Bronchial epithelial cell (primary cell): Measurements from ENCODE around the gene OTOP3. TPM values are rescaled to one million over a fixed set of nuclear protein-coding genes. Genes with fewer than 3 reads are reported as not detected.

Source experiments
- DNase-seq: peaks from one replicate; pipeline ENCODE4 v3.0.0-alpha.2; 2010; ENCODE audit warnings: low read depth
- FAIRE-seq: peaks from 2 replicates; lab custom pipeline; 2011; peaks lifted over from hg19 to GRCh38; lab: Jason Lieb, UNC
- H3K27me3 ChIP-seq: 2 replicates; pipeline ENCODE4 v1.5.1; 2011; ENCODE audit warnings: low read length; ENCODE audit not compliant: control insufficient read depth, insufficient read depth
- H3K36me3 ChIP-seq: 2 replicates; pipeline ENCODE4 v1.5.1; 2011; ENCODE audit warnings: low read length; ENCODE audit not compliant: control insufficient read depth, insufficient read depth
- H3K4me3 ChIP-seq: 2 replicates; pipeline ENCODE4 v1.5.1; 2011; ENCODE audit warnings: mild to moderate bottlenecking, low read depth, low read length, control low read depth
- total RNA-seq: library from RNA; depleted of rRNA; stranded (reverse); fragments of >200 nt; gene quantifications from 2 replicates; pipeline ENCODE4 v1.2.1, GENCODE V29; 2014
- TF ChIP-seq, protein P1 (sequence below): IDR thresholded peaks from 2 replicates; pipeline ENCODE4 v1.5.1; 2011; ENCODE audit warnings: mild to moderate bottlenecking, moderate library complexity, low read length, control low read depth, inconsistent platforms; ENCODE audit not compliant: insufficient read depth, severe bottlenecking

Gene OTOP3
- total RNA-seq, 1 donor from 2014 or later = under 0.01 TPM

DNA sequence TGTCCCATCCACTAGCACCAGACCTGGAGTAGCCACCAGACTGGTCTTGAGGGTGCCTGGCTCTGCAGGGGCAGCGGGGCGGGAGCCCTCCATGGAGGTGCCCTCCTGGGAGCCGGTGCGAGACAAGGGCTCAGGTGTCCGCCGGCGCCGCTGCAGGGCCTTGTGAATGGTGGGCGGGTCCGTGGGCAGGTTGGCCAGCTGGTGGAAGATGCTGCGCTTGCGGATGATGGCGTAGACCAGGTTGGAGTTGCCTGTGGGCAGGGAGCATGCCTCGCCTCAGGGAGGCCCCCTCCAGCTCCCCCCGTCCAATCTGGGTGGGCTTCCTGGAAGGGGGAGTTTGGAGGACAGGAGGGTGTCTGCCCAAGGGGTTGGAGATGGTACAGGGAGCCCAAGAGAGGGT is 18.4 kb downstream of the OTOP3 start:
- Histone ChIP-seq H3K4me3 (no peak overlapping the region), H3K27me3 (peaks cover 2% of the 10 kb centered on the region), H3K36me3 (no peaks in the 10 kb centered on the region)
- FAIRE-seq = no peak
- TF ChIP-seq, protein P1, sequence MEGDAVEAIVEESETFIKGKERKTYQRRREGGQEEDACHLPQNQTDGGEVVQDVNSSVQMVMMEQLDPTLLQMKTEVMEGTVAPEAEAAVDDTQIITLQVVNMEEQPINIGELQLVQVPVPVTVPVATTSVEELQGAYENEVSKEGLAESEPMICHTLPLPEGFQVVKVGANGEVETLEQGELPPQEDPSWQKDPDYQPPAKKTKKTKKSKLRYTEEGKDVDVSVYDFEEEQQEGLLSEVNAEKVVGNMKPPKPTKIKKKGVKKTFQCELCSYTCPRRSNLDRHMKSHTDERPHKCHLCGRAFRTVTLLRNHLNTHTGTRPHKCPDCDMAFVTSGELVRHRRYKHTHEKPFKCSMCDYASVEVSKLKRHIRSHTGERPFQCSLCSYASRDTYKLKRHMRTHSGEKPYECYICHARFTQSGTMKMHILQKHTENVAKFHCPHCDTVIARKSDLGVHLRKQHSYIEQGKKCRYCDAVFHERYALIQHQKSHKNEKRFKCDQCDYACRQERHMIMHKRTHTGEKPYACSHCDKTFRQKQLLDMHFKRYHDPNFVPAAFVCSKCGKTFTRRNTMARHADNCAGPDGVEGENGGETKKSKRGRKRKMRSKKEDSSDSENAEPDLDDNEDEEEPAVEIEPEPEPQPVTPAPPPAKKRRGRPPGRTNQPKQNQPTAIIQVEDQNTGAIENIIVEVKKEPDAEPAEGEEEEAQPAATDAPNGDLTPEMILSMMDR = no peak
- DNase-seq = no peak

DNA sequence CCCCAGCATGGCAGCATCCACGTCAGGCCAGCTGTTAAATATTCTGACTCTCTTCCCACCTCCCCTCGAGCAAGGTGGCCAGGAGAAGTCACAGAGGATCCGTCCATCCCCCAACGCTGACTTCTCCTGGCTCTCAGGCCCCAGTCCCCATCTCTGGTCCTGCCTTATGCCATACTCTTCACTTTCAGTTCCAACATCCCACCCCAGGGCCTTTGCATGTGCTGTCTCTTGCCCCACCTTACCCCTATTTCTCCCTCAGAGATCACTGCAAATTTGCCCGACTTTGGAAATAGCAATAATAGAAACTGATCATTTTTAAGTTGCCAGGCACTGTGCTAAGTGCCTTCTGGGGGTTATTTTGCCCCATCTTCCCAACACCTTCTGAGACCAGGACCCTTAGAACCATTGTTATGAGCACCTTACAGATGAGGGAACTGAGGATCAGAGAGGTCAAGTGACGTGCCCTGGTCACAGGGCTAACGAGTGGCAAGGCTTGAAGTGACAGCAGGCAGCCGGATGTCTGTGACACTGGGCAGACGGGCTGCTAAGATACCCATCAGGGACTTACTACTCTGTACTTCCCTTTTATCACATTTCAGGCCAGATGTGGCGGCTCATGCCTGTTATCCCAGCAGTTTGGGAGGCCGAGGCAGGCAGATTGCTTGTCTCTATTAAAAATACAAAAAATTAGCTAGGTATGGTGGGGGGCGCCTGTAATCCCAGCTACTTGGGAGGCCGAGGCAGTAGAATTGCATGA is 19.1 kb downstream of the OTOP3 start:
- H3K4me3 ChIP-seq = no peak overlapping the region
- FAIRE-seq (no peak), DNase-seq (no peak)
- H3K27me3 ChIP-seq = peaks cover 2% of the 10 kb centered on the region
- TF ChIP-seq, protein P1 = no peak
- H3K36me3 ChIP-seq = no peaks in the 10 kb centered on the region

DNA sequence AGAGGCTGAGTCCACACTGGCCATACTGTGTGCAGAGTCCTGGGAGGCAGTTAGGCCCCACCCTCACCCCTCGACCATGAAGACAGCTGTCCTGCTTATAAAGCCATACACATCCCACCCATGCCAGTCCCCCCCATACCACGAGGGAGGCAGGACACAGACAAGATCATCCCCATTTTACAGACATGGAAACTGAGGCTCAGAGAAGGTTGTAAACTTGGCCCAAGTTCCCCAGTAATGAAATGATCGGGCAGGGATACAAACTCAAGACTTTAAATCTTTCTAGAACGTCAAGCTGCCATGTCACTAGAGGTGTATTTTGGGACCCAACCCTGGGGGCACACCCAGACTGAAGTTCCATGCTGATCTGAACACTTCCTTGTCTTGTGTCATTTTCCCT is 20.4 kb downstream of the OTOP3 start:
- DNase-seq = no peak
- Histone ChIP-seq H3K4me3 (no peak overlapping the region), H3K27me3 (peaks cover 2% of the 10 kb centered on the region), H3K36me3 (no peaks in the 10 kb centered on the region)
- peak; percentile 62 for FAIRE-seq
- TF ChIP-seq, protein P1 = no peak

DNA sequence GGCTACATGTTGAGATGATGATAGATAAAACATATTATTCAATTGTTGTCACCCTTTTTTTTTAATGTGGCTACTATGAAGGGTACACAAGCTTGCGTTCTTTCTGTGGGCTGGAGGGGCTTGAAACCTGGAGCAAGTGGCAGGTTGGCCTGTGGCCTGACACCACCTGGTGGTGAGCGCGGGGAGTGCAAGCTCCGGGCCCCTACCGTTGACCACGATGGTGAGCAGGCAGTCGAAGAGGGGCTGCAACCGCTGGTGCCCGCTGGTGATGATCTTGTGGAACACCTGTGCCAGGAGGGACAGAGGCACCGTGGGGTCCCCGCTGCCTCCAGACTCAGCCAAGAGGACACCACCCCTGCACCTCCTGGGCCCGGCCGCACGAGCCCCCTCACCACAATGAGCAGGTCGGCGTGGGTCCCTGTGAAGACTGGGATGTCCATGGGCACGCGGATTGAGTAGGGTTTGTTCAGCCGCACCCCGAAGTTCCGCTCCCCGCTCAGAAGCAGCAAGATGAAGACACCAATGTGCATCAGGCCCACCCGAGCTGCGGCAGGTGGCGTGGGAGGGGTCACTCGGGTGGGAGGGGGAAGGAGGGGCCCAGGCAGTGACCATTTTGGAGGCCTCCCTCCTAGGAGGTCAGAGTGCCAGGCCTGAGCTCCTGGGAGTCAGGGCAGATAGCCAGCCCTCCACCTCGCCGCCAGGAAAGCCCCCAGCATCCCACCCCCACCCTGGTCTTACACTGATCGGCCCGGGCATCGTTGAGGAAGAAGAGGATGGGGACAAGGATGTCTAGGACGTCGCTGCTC is 22.4 kb downstream of the OTOP3 start:
- Histone ChIP-seq H3K36me3 (no peaks in the 10 kb centered on the region), H3K4me3 (no peak overlapping the region), H3K27me3 (peaks cover 2% of the 10 kb centered on the region)
- TF ChIP-seq, protein P1 = peak; percentile 87
- peak; percentile 22 for DNase-seq
- FAIRE-seq = peak; percentile 28

DNA sequence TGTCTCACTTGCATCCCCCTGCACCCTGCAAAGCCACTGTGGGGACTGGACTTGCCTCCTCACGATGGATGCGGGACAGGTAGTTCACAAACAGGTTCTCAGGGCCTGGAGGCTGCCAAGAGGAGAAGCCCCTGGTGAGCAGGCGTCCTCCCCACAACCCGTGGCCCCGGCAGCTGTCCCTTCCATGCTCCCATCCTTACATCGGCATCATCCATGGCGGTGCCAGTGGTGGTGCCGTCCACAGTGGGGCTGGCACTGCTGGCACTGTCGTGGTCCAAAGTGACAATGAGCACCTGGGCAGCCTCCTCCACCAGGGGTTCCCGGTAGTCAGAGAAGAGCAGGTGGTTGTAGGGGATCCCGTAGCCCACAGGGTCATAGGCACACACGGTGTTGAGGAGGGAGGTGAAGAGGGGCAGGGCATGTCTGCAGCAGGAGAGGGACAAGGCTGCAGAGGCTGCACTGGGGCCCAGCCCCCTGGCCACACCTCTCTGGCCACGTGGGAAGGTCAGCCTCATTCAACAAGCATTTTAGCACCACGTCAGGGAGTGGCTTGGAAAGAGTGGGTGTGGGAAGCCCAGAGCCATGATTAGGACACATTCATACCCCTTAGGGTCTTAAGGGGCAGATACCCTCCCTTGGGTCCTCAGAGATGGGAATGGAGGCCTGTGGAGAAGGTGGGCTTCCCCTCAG is 24.3 kb downstream of the OTOP3 start:
- H3K36me3 ChIP-seq = no peaks in the 10 kb centered on the region
- H3K27me3 ChIP-seq = peaks cover 2% of the 10 kb centered on the region
- H3K4me3 ChIP-seq = no peak overlapping the region
- no peak for FAIRE-seq
- DNase-seq = peak; percentile 55
- TF ChIP-seq, protein P1 = no peak
